ENCODE results near the gene CABS1. TPM values are rescaled to one million over a fixed set of nuclear protein-coding genes. Genes with fewer than 3 reads are reported as not detected.

The CABS1 gene
- polyA plus RNA-seq, 1 donor (not counting 4 experiments of a cell fraction or from before 2014, with no cell fraction given), result not detected

DNA sequence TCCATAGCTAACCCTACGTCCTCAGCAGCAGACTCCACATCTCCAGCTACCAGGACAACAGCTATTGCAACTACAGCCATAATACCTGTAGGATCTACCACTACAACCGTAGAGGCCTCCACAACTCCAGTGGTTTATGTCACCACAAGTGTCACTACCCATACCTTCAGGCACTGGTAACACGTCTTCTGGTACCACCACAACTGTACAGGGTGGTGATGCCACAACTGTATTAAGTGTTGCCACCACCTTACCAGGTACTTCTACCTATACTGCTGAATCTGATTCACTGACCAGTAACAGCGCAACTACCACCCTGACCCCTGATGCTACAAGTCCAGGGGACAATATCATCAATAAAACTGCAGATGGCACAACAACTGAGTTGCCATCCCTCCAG is 34.6 kb upstream of the CABS1 start:
- Histone ChIP-seq H4K20me1 (ENCODE audit: control insufficient read depth, extremely low read depth, insufficient read depth, low read length) (no peaks in the 10 kb centered on the region), H3K27me3 (ENCODE audit: control insufficient read depth, extremely low read depth, insufficient read depth, low read length) (no peaks in the 10 kb centered on the region), H3K4me1 (ENCODE audit: control insufficient read depth, extremely low read depth, insufficient read depth, low read length) (no peaks in the 10 kb centered on the region), H2AFZ (ENCODE audit: control insufficient read depth, low read length) (no peak overlapping the region), H3K4me2 (ENCODE audit: control insufficient read depth, extremely low read depth, insufficient read depth, low read depth, low read length) (no peak overlapping the region), H3K36me3 (ENCODE audit: control insufficient read depth in 2 of 2, extremely low read depth in 1 of 2, insufficient read depth in 2 of 2, low read length in 2 of 2) (no peaks in the 10 kb centered on the region), H3K27ac (ENCODE audit: control insufficient read depth, insufficient read depth, low read length) (no peak overlapping the region), H3K9me3 (ENCODE audit: control insufficient read depth, low read depth, low read length) (no peaks in the 10 kb centered on the region), H3K9ac (ENCODE audit: control insufficient read depth, extremely low read depth, insufficient read depth, low read length) (no peak overlapping the region), H3K9me1 (ENCODE audit: control insufficient read depth, extremely low read depth, insufficient read depth, low read length) (no peaks in the 10 kb centered on the region), H3K4me3 (ENCODE audit: control insufficient read depth in 2 of 3, extremely low read depth in 1 of 3, insufficient read depth in 2 of 3, low read depth in 1 of 3, low read length in 3 of 3) (no peak overlapping the region), H3K79me2 (ENCODE audit: control insufficient read depth, insufficient read depth, low read length) (no peaks in the 10 kb centered on the region)
- dilution Hi-C loops (cut with MboI; ENCODE audit: extremely low pct_ligation_motif_present, low sequenced_read_pairs), result no loop called here
- FAIRE-seq (no peak), DNase-seq (ENCODE audit: low read depth, low spot score) (no peak)
- TF ChIP-seq EZH2 (IDR thresholded peaks at IDR 0.05; ENCODE audit: low read length), result no peak
- TF ChIP-seq, protein P1, sequence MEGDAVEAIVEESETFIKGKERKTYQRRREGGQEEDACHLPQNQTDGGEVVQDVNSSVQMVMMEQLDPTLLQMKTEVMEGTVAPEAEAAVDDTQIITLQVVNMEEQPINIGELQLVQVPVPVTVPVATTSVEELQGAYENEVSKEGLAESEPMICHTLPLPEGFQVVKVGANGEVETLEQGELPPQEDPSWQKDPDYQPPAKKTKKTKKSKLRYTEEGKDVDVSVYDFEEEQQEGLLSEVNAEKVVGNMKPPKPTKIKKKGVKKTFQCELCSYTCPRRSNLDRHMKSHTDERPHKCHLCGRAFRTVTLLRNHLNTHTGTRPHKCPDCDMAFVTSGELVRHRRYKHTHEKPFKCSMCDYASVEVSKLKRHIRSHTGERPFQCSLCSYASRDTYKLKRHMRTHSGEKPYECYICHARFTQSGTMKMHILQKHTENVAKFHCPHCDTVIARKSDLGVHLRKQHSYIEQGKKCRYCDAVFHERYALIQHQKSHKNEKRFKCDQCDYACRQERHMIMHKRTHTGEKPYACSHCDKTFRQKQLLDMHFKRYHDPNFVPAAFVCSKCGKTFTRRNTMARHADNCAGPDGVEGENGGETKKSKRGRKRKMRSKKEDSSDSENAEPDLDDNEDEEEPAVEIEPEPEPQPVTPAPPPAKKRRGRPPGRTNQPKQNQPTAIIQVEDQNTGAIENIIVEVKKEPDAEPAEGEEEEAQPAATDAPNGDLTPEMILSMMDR (optimal IDR thresholded peaks at IDR 0.05 in 1 of 3, IDR thresholded peaks at IDR 0.05 in 1 of 3, conservative IDR thresholded peaks at IDR 0.05 in 1 of 3; ENCODE audit: extremely low read depth in 1 of 3, insufficient read depth in 2 of 3, low read length in 3 of 3), result no peak

DNA sequence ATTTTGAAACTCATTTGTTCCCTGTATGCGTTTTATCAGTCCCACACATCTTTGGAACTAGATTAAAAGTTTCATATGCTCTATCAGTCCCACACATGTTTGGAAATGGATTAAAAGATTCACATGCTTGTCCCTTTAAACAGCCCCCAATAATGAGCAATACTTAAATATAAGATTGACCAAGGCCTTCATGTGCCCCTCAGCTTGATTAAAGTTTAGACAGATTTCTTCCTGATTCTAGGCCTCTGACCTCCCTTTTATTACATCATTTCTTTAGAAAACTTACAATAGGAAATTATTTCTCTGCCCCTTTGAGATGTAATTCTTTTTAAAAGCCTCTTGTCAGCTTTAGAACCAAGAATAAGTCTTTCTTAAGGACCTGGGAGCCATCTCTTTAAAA is 31.7 kb upstream of the CABS1 start:
- FAIRE-seq (no peak), DNase-seq (ENCODE audit: low read depth, low spot score) (no peak)
- H3K4me2 ChIP-seq (ENCODE audit: control insufficient read depth, extremely low read depth, insufficient read depth, low read depth, low read length), result no peak overlapping the region
- no peak overlapping the region for H2AFZ ChIP-seq (ENCODE audit: control insufficient read depth, low read length)
- no peaks in the 10 kb centered on the region for H3K4me1 ChIP-seq (ENCODE audit: control insufficient read depth, extremely low read depth, insufficient read depth, low read length)
- H3K4me3 ChIP-seq (ENCODE audit: control insufficient read depth in 2 of 3, extremely low read depth in 1 of 3, insufficient read depth in 2 of 3, low read depth in 1 of 3, low read length in 3 of 3), result no peak overlapping the region
- H3K9ac ChIP-seq (ENCODE audit: control insufficient read depth, extremely low read depth, insufficient read depth, low read length), result no peak overlapping the region
- H3K9me3 ChIP-seq (ENCODE audit: control insufficient read depth, low read depth, low read length), result no peaks in the 10 kb centered on the region
- H3K27me3 ChIP-seq (ENCODE audit: control insufficient read depth, extremely low read depth, insufficient read depth, low read length), result no peaks in the 10 kb centered on the region
- H3K9me1 ChIP-seq (ENCODE audit: control insufficient read depth, extremely low read depth, insufficient read depth, low read length), result no peaks in the 10 kb centered on the region
- no peaks in the 10 kb centered on the region for H4K20me1 ChIP-seq (ENCODE audit: control insufficient read depth, extremely low read depth, insufficient read depth, low read length)
- dilution Hi-C loops (cut with MboI; ENCODE audit: extremely low pct_ligation_motif_present, low sequenced_read_pairs), result no loop called here
- no peak for TF ChIP-seq EZH2 (IDR thresholded peaks at IDR 0.05; ENCODE audit: low read length)
- TF ChIP-seq, protein P1 (optimal IDR thresholded peaks at IDR 0.05 in 1 of 3, IDR thresholded peaks at IDR 0.05 in 1 of 3, conservative IDR thresholded peaks at IDR 0.05 in 1 of 3; ENCODE audit: extremely low read depth in 1 of 3, insufficient read depth in 2 of 3, low read length in 3 of 3), result no peak
- H3K79me2 ChIP-seq (ENCODE audit: control insufficient read depth, insufficient read depth, low read length), result no peaks in the 10 kb centered on the region
- H3K36me3 ChIP-seq (ENCODE audit: control insufficient read depth in 2 of 2, extremely low read depth in 1 of 2, insufficient read depth in 2 of 2, low read length in 2 of 2), result no peaks in the 10 kb centered on the region
- no peak overlapping the region for H3K27ac ChIP-seq (ENCODE audit: control insufficient read depth, insufficient read depth, low read length)
